Keratinocyte (primary cell): ENCODE measurements around the gene SCN8A.

ENCODE experiments used
- CTCF ChIP-seq, 3 experiments: IDR thresholded peaks in 1 of 3; conservative IDR thresholded peaks in 1 of 3; optimal IDR thresholded peaks in 1 of 3; 2 replicates in 2 of 3; 3 replicates in 1 of 3; pipeline versions ENCODE3 to v1.5.1; 2011; ENCODE audit warnings: low read length in 3 of 3, mild to moderate bottlenecking in 3 of 3, moderate library complexity in 2 of 3, control low read depth in 1 of 3, inconsistent platforms in 1 of 3; ENCODE audit not compliant: insufficient read depth in 2 of 3; ENCODE audit errors: extremely low read depth in 1 of 3
- EZH2 ChIP-seq: IDR thresholded peaks from one replicate; pipeline ENCODE4 v1.6.1; 2012; ENCODE audit warnings: inconsistent platforms, mild to moderate bottlenecking, low read length, moderate library complexity

- TF ChIP-seq CTCF (optimal IDR thresholded peaks at IDR 0.05 in 1 of 3, IDR thresholded peaks at IDR 0.05 in 1 of 3, conservative IDR thresholded peaks at IDR 0.05 in 1 of 3; ENCODE audit: extremely low read depth in 1 of 3, insufficient read depth in 2 of 3, low read length in 3 of 3) = no peak
- no peak for TF ChIP-seq EZH2
Observed at GRCh38 chr12:51753980-51754675, 163.1 kb downstream of the SCN8A start.
